ENCODE results near the gene KLF3.

GRCh38 chr4:38686682-38687081, 22.7 kb downstream of the KLF3 start:
- TF ChIP-seq POLR2AphosphoS5 (IDR thresholded peaks at IDR 0.05) (no peak), CTCF (IDR thresholded peaks at IDR 0.05) (no peak), EP300 (IDR thresholded peaks at IDR 0.05) (no peak)

Data from sigmoid colon (tissue), 4 donors.